Measurements from ENCODE around the gene GFOD1. TPM values are rescaled to one million over a fixed set of nuclear protein-coding genes. Genes with fewer than 3 reads are reported as not detected.

The GFOD1 gene
- total RNA-seq, 2 donors from 2014 or later, result 10.0 to 12.2 TPM

DNA sequence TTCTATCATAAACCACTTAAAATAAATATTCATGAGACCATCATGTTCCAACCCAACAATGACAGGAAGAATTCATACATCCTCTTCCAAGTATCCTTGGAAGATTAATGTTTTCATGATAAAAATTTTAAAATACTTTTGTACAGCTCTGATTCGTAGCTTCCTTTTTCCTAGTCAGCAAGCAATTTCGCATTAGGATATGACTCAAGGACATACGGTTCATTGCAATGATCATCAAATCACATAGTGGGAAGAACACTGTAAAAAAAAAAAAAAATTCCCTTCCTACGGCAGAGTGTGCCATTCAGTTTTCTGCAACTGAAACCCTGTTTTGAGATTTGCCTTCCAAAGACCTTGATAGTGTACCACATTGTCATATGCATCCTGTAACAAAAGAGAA lies 35.3 kb upstream of the GFOD1 start:
- Histone ChIP-seq H3K27ac (no peak overlapping the region), H3K4me1 (replicated peaks) (no peaks in the 10 kb centered on the region), H3K27me3 (replicated peaks; ENCODE audit: insufficient read depth) (no peaks in the 10 kb centered on the region), H3K9me3 (no peaks in the 10 kb centered on the region), H3K4me3 (no peak overlapping the region), H3K36me3 (no peaks in the 10 kb centered on the region)
- TF ChIP-seq, protein P1, sequence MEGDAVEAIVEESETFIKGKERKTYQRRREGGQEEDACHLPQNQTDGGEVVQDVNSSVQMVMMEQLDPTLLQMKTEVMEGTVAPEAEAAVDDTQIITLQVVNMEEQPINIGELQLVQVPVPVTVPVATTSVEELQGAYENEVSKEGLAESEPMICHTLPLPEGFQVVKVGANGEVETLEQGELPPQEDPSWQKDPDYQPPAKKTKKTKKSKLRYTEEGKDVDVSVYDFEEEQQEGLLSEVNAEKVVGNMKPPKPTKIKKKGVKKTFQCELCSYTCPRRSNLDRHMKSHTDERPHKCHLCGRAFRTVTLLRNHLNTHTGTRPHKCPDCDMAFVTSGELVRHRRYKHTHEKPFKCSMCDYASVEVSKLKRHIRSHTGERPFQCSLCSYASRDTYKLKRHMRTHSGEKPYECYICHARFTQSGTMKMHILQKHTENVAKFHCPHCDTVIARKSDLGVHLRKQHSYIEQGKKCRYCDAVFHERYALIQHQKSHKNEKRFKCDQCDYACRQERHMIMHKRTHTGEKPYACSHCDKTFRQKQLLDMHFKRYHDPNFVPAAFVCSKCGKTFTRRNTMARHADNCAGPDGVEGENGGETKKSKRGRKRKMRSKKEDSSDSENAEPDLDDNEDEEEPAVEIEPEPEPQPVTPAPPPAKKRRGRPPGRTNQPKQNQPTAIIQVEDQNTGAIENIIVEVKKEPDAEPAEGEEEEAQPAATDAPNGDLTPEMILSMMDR (IDR thresholded peaks at IDR 0.05), result no peak
- TF ChIP-seq POLR2A (IDR thresholded peaks at IDR 0.05) (no peak), POLR2AphosphoS5 (IDR thresholded peaks at IDR 0.05) (peak; percentile 15)
- WGBS, result 40% methylated on average over 4 of the region's 4 CpGs
- intact Hi-C loops (cut with DNase I), result no loop called here
- DNase-seq (ENCODE audit: low spot score), result no peak

DNA sequence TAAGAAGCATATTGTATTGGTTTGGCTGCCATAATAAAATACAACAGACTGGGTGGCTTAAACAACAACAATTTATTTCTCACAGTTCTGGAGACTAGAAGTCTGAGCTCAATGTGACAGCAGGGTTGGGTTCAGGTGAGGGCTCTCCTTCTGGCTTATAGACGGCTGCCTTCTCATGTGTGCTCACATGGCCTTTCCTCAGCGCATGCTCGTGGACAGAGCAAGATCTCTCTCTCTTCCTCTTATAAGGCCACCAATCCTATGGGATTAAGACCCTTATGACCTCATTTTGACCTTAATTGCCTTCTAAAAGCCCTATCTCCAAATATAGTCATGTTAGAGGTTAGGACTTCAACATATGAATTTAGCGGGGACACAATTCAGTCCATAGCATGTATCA lies 32.4 kb upstream of the GFOD1 start:
- intact Hi-C loops (cut with DNase I), result no loop called here
- 92% methylated on average over 4 of the region's 4 CpGs for WGBS
- no peak overlapping the region for H3K4me3 ChIP-seq
- no peak for TF ChIP-seq POLR2AphosphoS5 (IDR thresholded peaks at IDR 0.05)
- no peak for TF ChIP-seq POLR2A (IDR thresholded peaks at IDR 0.05)
- TF ChIP-seq, protein P1 (IDR thresholded peaks at IDR 0.05), result no peak
- no peaks in the 10 kb centered on the region for H3K4me1 ChIP-seq (replicated peaks)
- H3K9me3 ChIP-seq, result no peaks in the 10 kb centered on the region
- no peaks in the 10 kb centered on the region for H3K36me3 ChIP-seq
- H3K27me3 ChIP-seq (replicated peaks; ENCODE audit: insufficient read depth), result no peaks in the 10 kb centered on the region
- DNase-seq (ENCODE audit: low spot score), result no peak
- H3K27ac ChIP-seq, result no peak overlapping the region

DNA sequence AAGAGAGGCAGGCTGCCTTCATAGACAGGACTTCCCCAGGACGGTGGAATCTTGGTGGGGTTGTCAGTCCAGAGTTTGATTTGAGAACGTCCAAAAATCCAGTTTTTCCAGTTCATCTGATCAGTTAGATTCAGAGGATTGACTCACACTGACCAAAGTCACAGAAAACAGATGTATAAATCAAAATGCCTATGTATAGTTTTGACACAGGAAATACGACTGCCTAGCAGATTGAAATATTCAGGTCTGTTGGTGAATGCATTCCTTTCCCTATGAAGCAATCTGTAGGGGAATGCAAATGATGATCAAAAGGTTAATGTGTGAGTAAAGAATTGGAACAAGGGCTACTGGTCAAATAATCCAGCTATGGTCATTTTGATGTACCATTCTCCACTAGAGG lies 29.7 kb upstream of the GFOD1 start:
- H3K27me3 ChIP-seq (replicated peaks; ENCODE audit: insufficient read depth), result no peaks in the 10 kb centered on the region
- H3K36me3 ChIP-seq, result no peaks in the 10 kb centered on the region
- no peak overlapping the region for H3K4me3 ChIP-seq
- no peak overlapping the region for H3K27ac ChIP-seq
- no peaks in the 10 kb centered on the region for H3K9me3 ChIP-seq
- 54% methylated on average over 3 of the region's 3 CpGs for WGBS
- TF ChIP-seq, protein P1 (IDR thresholded peaks at IDR 0.05), result no peak
- TF ChIP-seq POLR2A (IDR thresholded peaks at IDR 0.05) (no peak), POLR2AphosphoS5 (IDR thresholded peaks at IDR 0.05) (no peak)
- H3K4me1 ChIP-seq (replicated peaks), result no peaks in the 10 kb centered on the region
- no peak for DNase-seq (ENCODE audit: low spot score)
- intact Hi-C loops (cut with DNase I), result no loop called here

DNA sequence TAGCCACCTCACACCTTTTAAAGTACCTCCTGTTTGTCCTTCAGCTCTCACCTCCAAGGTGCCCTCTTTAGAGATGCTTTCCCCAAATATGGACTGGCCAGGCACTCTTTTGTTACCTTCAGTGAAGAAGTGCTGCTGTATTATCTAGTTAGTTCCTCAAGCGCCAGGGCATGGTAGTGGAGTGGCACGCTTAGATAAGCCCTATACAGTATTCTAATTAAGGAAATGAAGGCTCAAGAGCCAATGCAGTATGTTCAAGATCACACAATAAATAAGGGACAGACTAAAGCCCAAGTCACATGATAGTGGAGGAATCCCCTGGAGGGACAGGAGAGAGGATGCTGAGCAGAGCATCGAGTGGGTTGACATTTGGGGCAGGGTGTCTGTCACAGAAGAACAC lies 28.5 kb upstream of the GFOD1 start:
- no peaks in the 10 kb centered on the region for H3K36me3 ChIP-seq

More for the DNA sequence above, 28.5 kb upstream of the GFOD1 start:
- no peaks in the 10 kb centered on the region for H3K4me1 ChIP-seq (replicated peaks)
- no peak overlapping the region for H3K27ac ChIP-seq
- WGBS, result 85% methylated on average over 3 of the region's 3 CpGs
- no peaks in the 10 kb centered on the region for H3K27me3 ChIP-seq (replicated peaks; ENCODE audit: insufficient read depth)
- H3K9me3 ChIP-seq, result no peaks in the 10 kb centered on the region
- DNase-seq (ENCODE audit: low spot score), result no peak
- intact Hi-C loops (cut with DNase I), result no loop called here
- no peak overlapping the region for H3K4me3 ChIP-seq
- TF ChIP-seq POLR2A (IDR thresholded peaks at IDR 0.05), result no peak
- TF ChIP-seq POLR2AphosphoS5 (IDR thresholded peaks at IDR 0.05), result no peak
- TF ChIP-seq, protein P1 (IDR thresholded peaks at IDR 0.05), result no peak
